Gastrocnemius medialis (tissue), 4 donors: ENCODE results near the gene TMIGD1. TPM values are rescaled to one million over a fixed set of nuclear protein-coding genes. Genes with fewer than 3 reads are reported as not detected.

Experiments used
- ATAC-seq, 2 donors: fragments of 150-250 bp; one replicate each; pipeline ENCODE4 v1.9.1; 2016
- DNase-seq, 2 donors: peaks; one replicate each; pipeline ENCODE4 v3.0.0-alpha.2; 2019
- H3K27ac ChIP-seq, 4 donors: fragments of 200-600 bp; sonication (generic); 1 replicate in 1 of 4; 2 replicates in 3 of 4; pipeline ENCODE4 v1.5.1; 2016 to 2018; ENCODE audit warnings: mild to moderate bottlenecking in 2 of 4, moderate library complexity in 1 of 4
- H3K27me3 ChIP-seq, 3 donors: fragments of 200-600 bp; sonication (generic) in 2 of 3; 1 replicate in 1 of 3; 2 replicates in 2 of 3; pipeline versions ENCODE4 v1.5.1 to v1.6.0; 2016 to 2019; ENCODE audit warnings: mild to moderate bottlenecking in 1 of 3, moderate library complexity in 1 of 3
- H3K36me3 ChIP-seq, 2 donors: fragments of 200-600 bp; sonication (generic) in 1 of 2; one replicate each; pipeline ENCODE4 v1.5.1; 2017 to 2018
- H3K4me1 ChIP-seq, 2 donors: fragments of 200-600 bp; sonication (generic) in 1 of 2; one replicate each; pipeline ENCODE4 v1.5.1; 2016 to 2017; ENCODE audit warnings: mild to moderate bottlenecking in 2 of 2
- H3K4me3 ChIP-seq, 4 donors: fragments of 200-600 bp; sonication (generic) in 3 of 4; 1 replicate in 1 of 4; 2 replicates in 3 of 4; pipeline ENCODE4 v1.5.1; 2016 to 2019; ENCODE audit warnings: mild to moderate bottlenecking in 2 of 4
- H3K9me3 ChIP-seq, 3 donors: fragments of 200-600 bp; sonication (generic) in 2 of 3; 1 replicate in 1 of 3; 2 replicates in 2 of 3; pipeline ENCODE4 v1.5.1; 2016 to 2019
- CTCF ChIP-seq, 5 experiments: fragments of 450-650 bp in 3 of 5; fragments of 200-600 bp in 2 of 5; sonication (generic) in 2 of 5; IDR thresholded peaks in 4 of 5; conservative IDR thresholded peaks in 1 of 5; 1 replicate in 4 of 5; 2 replicates in 1 of 5; pipeline ENCODE4 v1.5.1; 2016 to 2019; ENCODE audit warnings: antibody characterized with exemption in 5 of 5, mild to moderate bottlenecking in 3 of 5, moderate library complexity in 3 of 5
- POLR2A ChIP-seq, 2 donors: fragments of 450-650 bp; IDR thresholded peaks; one replicate each; pipeline ENCODE4 v1.6.1; 2017; ENCODE audit warnings: antibody characterized with exemption in 2 of 2, mild to moderate bottlenecking in 2 of 2, moderate library complexity in 2 of 2
- in situ Hi-C, 4 donors: fragments of 200-750 bp; cut with MboI; loops; one replicate each; pipeline versions ENCODE4 v1.15.0 to v1.8.0; 2017; ENCODE audit warnings: low sequenced_read_pairs in 4 of 4
- intact Hi-C: fragments of 100-400 bp; cut with DNase I; formaldehyde crosslinking; loops from one replicate; pipeline ENCODE4 v1.15.1; 2023; ENCODE audit warnings: low total_unique reads
- total RNA-seq, 4 donors: library from RNA; depleted of rRNA; stranded (reverse); fragments of >200 nt; gene quantifications; one replicate each; pipeline versions ENCODE4 v1.1.0 to v1.2.3, GENCODE V29; 2016

Gene TMIGD1
- total RNA-seq, 4 donors from 2014 or later, result 0.68 TPM; not detected in 3

- H3K27ac ChIP-seq, result no peak overlapping the region
- ATAC-seq (no peak), DNase-seq (no peak)
- H3K4me1 ChIP-seq, result no peaks in the 10 kb centered on the region
- H3K27me3 ChIP-seq, result no peaks in the 10 kb centered on the region
- intact Hi-C loops (no loop called here), in situ Hi-C loops (no loop called here)
- no peaks in the 10 kb centered on the region for H3K9me3 ChIP-seq
- TF ChIP-seq CTCF (IDR thresholded peaks at IDR 0.05 in 4 of 5, conservative IDR thresholded peaks at IDR 0.05 in 1 of 5) (no peak), POLR2A (IDR thresholded peaks at IDR 0.05) (no peak)
- no peak overlapping the region for H3K4me3 ChIP-seq
- no peaks in the 10 kb centered on the region for H3K36me3 ChIP-seq
Measured at GRCh38 chr17:30300818-30301217, 33.0 kb downstream of the TMIGD1 start.

GRCh38 chr17:30299000-30299399, 34.9 kb downstream of the TMIGD1 start:
- in situ Hi-C loops (loop anchor here in 1 of 4 donors (25.0 kb wide), 1 partner anchor 187 kb away; the partner anchor contains the start of gene NSRP1), intact Hi-C loops (no loop called here)
- Histone ChIP-seq H3K4me1 (no peaks in the 10 kb centered on the region), H3K27me3 (no peaks in the 10 kb centered on the region), H3K9me3 (no peaks in the 10 kb centered on the region), H3K27ac (no peak overlapping the region), H3K4me3 (no peak overlapping the region), H3K36me3 (no peaks in the 10 kb centered on the region)
- ATAC-seq (no peak), DNase-seq (no peak)
- no peak for TF ChIP-seq CTCF (IDR thresholded peaks at IDR 0.05 in 4 of 5, conservative IDR thresholded peaks at IDR 0.05 in 1 of 5)
- no peak for TF ChIP-seq POLR2A (IDR thresholded peaks at IDR 0.05)

- no peak for ATAC-seq
- no peak for TF ChIP-seq CTCF (IDR thresholded peaks at IDR 0.05 in 4 of 5, conservative IDR thresholded peaks at IDR 0.05 in 1 of 5)
- no peak for TF ChIP-seq POLR2A (IDR thresholded peaks at IDR 0.05)
- DNase-seq, result no peak
- H3K9me3 ChIP-seq, result no peaks in the 10 kb centered on the region
- H3K4me1 ChIP-seq, result no peaks in the 10 kb centered on the region
- H3K27me3 ChIP-seq, result no peaks in the 10 kb centered on the region
- H3K27ac ChIP-seq, result no peak overlapping the region
- in situ Hi-C loops, result loop anchor here in 1 of 4 donors (25.0 kb wide), 1 partner anchor 185 kb away; the partner anchor contains the start of gene NSRP1
- no peaks in the 10 kb centered on the region for H3K36me3 ChIP-seq
- H3K4me3 ChIP-seq, result no peak overlapping the region
- intact Hi-C loops, result no loop called here
Measured at GRCh38 chr17:30297715-30298114, 36.1 kb downstream of the TMIGD1 start.

- H3K9me3 ChIP-seq, result no peaks in the 10 kb centered on the region
- no peak overlapping the region for H3K27ac ChIP-seq
- no peak for ATAC-seq
- no peaks in the 10 kb centered on the region for H3K27me3 ChIP-seq
- in situ Hi-C loops (loop anchor here in 1 of 4 donors (25.0 kb wide), 1 partner anchor 184 kb away; the partner anchor contains the start of gene NSRP1), intact Hi-C loops (no loop called here)
- no peak for DNase-seq
- no peaks in the 10 kb centered on the region for H3K36me3 ChIP-seq
- TF ChIP-seq POLR2A (IDR thresholded peaks at IDR 0.05) (no peak), CTCF (IDR thresholded peaks at IDR 0.05 in 4 of 5, conservative IDR thresholded peaks at IDR 0.05 in 1 of 5) (no peak)
- H3K4me1 ChIP-seq, result peaks cover 0 to 3% of the 10 kb centered on the region in 2 donors
- H3K4me3 ChIP-seq, result no peak overlapping the region
Measured at GRCh38 chr17:30296499-30297080, 37.3 kb downstream of the TMIGD1 start.
